Transverse colon (tissue), 4 donors: ENCODE data around the gene CADPS2. TPM values are rescaled to one million over a fixed set of nuclear protein-coding genes. Genes with fewer than 3 reads are reported as not detected.

ENCODE experiments used
- DNase-seq: peaks from one replicate; pipeline ENCODE4 v3.0.0-alpha.2; 2019
- H3K27ac ChIP-seq, 4 donors: fragments of 200-600 bp; sonication (generic); 2 replicates each; pipeline ENCODE4 v1.5.1; 2016 to 2018; ENCODE audit warnings: inconsistent platforms in 4 of 4
- H3K27me3 ChIP-seq: fragments of 200-600 bp; sonication (generic); 2 replicates; pipeline ENCODE4 v1.5.1; 2017; ENCODE audit warnings: inconsistent platforms
- H3K36me3 ChIP-seq, 4 donors: fragments of 200-600 bp; sonication (generic); 2 replicates each; pipeline ENCODE4 v1.5.1; 2017 to 2019; ENCODE audit warnings: inconsistent platforms in 4 of 4
- H3K4me1 ChIP-seq, 4 donors: fragments of 200-600 bp; sonication (generic); 2 replicates each; pipeline ENCODE4 v1.5.1; 2017 to 2020; ENCODE audit warnings: inconsistent platforms in 4 of 4
- H3K4me3 ChIP-seq, 4 donors: fragments of 200-600 bp; sonication (generic); 1 replicate in 1 of 4; 2 replicates in 3 of 4; pipeline versions ENCODE4 v1.5.1 to v1.6.1; 2017 to 2019; ENCODE audit warnings: inconsistent platforms in 4 of 4
- H3K9me3 ChIP-seq, 2 donors: fragments of 200-600 bp; sonication (generic); 2 replicates each; pipeline ENCODE4 v1.5.1; 2017 to 2019; ENCODE audit warnings: inconsistent platforms in 2 of 2
- CTCF ChIP-seq, 5 experiments: fragments of 200-600 bp in 3 of 5; fragments of 450-650 bp in 2 of 5; sonication (generic) in 3 of 5; IDR thresholded peaks; 1 replicate in 2 of 5; 2 replicates in 3 of 5; pipeline ENCODE4 v1.5.1; 2016 to 2017; ENCODE audit warnings: antibody characterized with exemption in 5 of 5, inconsistent platforms in 3 of 5, mild to moderate bottlenecking in 2 of 5, moderate library complexity in 1 of 5
- EP300 ChIP-seq: sonication (generic); formaldehyde crosslinking; IDR thresholded peaks from one replicate; pipeline ENCODE4 v1.6.1; 2017; ENCODE audit warnings: antibody characterized with exemption, low read depth
- POLR2A ChIP-seq: fragments of 450-650 bp; IDR thresholded peaks from one replicate; pipeline ENCODE4 v1.6.1; 2016; ENCODE audit warnings: antibody characterized with exemption, mild to moderate bottlenecking, moderate library complexity
- POLR2AphosphoS5 ChIP-seq, 3 donors: sonication (generic); formaldehyde crosslinking; IDR thresholded peaks; one replicate each; pipeline ENCODE4 v1.6.1; 2016; ENCODE audit warnings: antibody characterized with exemption in 3 of 3
- WGBS, 2 donors: methylation state at CpG; one replicate each; pipeline ENCODE4 v1.1.5; 2018; ENCODE audit warnings: low coverage in 1 of 2; 5-methylcytosine and 5-hydroxymethylcytosine counted together
- in situ Hi-C, 4 donors: fragments of 200-750 bp; cut with MboI; loops; one replicate each; pipeline versions ENCODE4 v1.15.0 to v1.15.1; 2017; ENCODE audit warnings: low sequenced_read_pairs in 3 of 4, low pct_ligation_motif_present in 1 of 4, low pct_unique_long_range_greater_than_20kb in 1 of 4
- intact Hi-C: fragments of 100-400 bp; cut with DNase I; formaldehyde crosslinking; loops from one replicate; pipeline ENCODE4 v1.15.1; 2023; ENCODE audit warnings: low total_unique reads
- total RNA-seq, 4 donors: library from RNA; depleted of rRNA; stranded (reverse); fragments of >200 nt; gene quantifications; one replicate each; pipeline ENCODE4 v1.1.0, GENCODE V29; 2016

CADPS2 gene
- total RNA-seq, 4 donors from 2014 or later, result 9.0 to 15.2 (median 12.6) TPM

GRCh38 chr7:122553761-122554160 is 332.5 kb downstream of the CADPS2 start:
- in situ Hi-C loops, result no loop called here
- intact Hi-C loops, result no loop called here
- H3K4me3 ChIP-seq, result no peak overlapping the region
- no peaks in the 10 kb centered on the region for H3K36me3 ChIP-seq
- DNase-seq, result no peak
- no peaks in the 10 kb centered on the region for H3K27me3 ChIP-seq
- no peaks in the 10 kb centered on the region for H3K9me3 ChIP-seq
- H3K4me1 ChIP-seq, result no peaks in the 10 kb centered on the region
- WGBS, 2 donors, result 40 to 68% methylated on average over 1 of the region's 1 CpG
- H3K27ac ChIP-seq, result no peak overlapping the region
- TF ChIP-seq POLR2AphosphoS5 (IDR thresholded peaks at IDR 0.05) (no peak), CTCF (IDR thresholded peaks at IDR 0.05) (no peak), EP300 (no peak), POLR2A (no peak)

GRCh38 chr7:122552769-122553168 is 333.5 kb downstream of the CADPS2 start:
- no peaks in the 10 kb centered on the region for H3K36me3 ChIP-seq
- no peak for TF ChIP-seq EP300
- TF ChIP-seq POLR2A, result no peak
- no peak for TF ChIP-seq CTCF (IDR thresholded peaks at IDR 0.05)
- TF ChIP-seq POLR2AphosphoS5 (IDR thresholded peaks at IDR 0.05), result no peak
- in situ Hi-C loops, result no loop called here

GRCh38 chr7:122550545-122550944 is 335.7 kb downstream of the CADPS2 start:
- intact Hi-C loops, result no loop called here
- 70 to 83% methylated on average over 1 of the region's 1 CpG for WGBS, 2 donors
- in situ Hi-C loops, result no loop called here

More at GRCh38 chr7:122552769-122553168, 333.5 kb downstream of the CADPS2 start:
- no peak overlapping the region for H3K27ac ChIP-seq
- no peaks in the 10 kb centered on the region for H3K4me1 ChIP-seq
- no peak for DNase-seq
- no peaks in the 10 kb centered on the region for H3K9me3 ChIP-seq
- H3K4me3 ChIP-seq, result no peak overlapping the region
- intact Hi-C loops, result no loop called here
- H3K27me3 ChIP-seq, result no peaks in the 10 kb centered on the region

GRCh38 chr7:122549578-122549977 is 336.7 kb downstream of the CADPS2 start:
- H3K4me3 ChIP-seq, result no peak overlapping the region
- in situ Hi-C loops (loop anchor here in 3 of 4 donors (25.0 kb wide), 2 partner anchors 337 to 462 kb away; no protein-coding TSS in a partner anchor), intact Hi-C loops (no loop called here)
- H3K27ac ChIP-seq, result no peak overlapping the region
- WGBS, 2 donors, result 62 to 77% methylated on average over 5 of the region's 5 CpGs
- no peak for TF ChIP-seq CTCF (IDR thresholded peaks at IDR 0.05)
- TF ChIP-seq POLR2A, result no peak
- no peak for TF ChIP-seq POLR2AphosphoS5 (IDR thresholded peaks at IDR 0.05)
- TF ChIP-seq EP300, result no peak
- no peaks in the 10 kb centered on the region for H3K36me3 ChIP-seq
- no peaks in the 10 kb centered on the region for H3K4me1 ChIP-seq
- H3K27me3 ChIP-seq, result no peaks in the 10 kb centered on the region
- no peak for DNase-seq
- no peaks in the 10 kb centered on the region for H3K9me3 ChIP-seq

More at GRCh38 chr7:122550545-122550944, 335.7 kb downstream of the CADPS2 start:
- H3K36me3 ChIP-seq, result no peaks in the 10 kb centered on the region
- H3K4me3 ChIP-seq, result no peak overlapping the region
- H3K27ac ChIP-seq, result no peak overlapping the region
- H3K27me3 ChIP-seq, result no peaks in the 10 kb centered on the region
- no peaks in the 10 kb centered on the region for H3K9me3 ChIP-seq
- no peaks in the 10 kb centered on the region for H3K4me1 ChIP-seq
- no peak for DNase-seq
- TF ChIP-seq EP300, result no peak
- no peak for TF ChIP-seq POLR2A
- peak in 1 of 5 experiments; percentile 9 for TF ChIP-seq CTCF (IDR thresholded peaks at IDR 0.05)
